Progenitor cell of endocrine pancreas (in vitro differentiated cells): Measurements from ENCODE around the gene HIGD2A. TPM values are rescaled to one million over a fixed set of nuclear protein-coding genes. Genes with fewer than 3 reads are reported as not detected.

Experiments
- DNase-seq: peaks from one replicate; pipeline ENCODE4 v3.0.0; 2021; ENCODE audit warnings: low spot score; ENCODE audit not compliant: unreplicated experiment
- H3K27ac Mint-ChIP-seq: 2 replicates; pipeline ENCODE4 v1.8.0; 2021; ENCODE audit warnings: mild to moderate bottlenecking, moderate library complexity, mixed read lengths
- H3K27me3 Mint-ChIP-seq: 2 replicates; pipeline ENCODE4 v1.8.0; 2021; ENCODE audit warnings: mixed read lengths
- H3K36me3 Mint-ChIP-seq: 2 replicates; pipeline ENCODE4 v1.8.0; 2022; ENCODE audit warnings: mixed read lengths; ENCODE audit not compliant: insufficient read depth
- H3K4me1 Mint-ChIP-seq: 2 replicates; pipeline ENCODE4 v1.8.0; 2021; ENCODE audit warnings: low read depth, mixed read lengths
- H3K4me3 Mint-ChIP-seq: 2 replicates; pipeline ENCODE4 v1.8.0; 2021; ENCODE audit warnings: low read depth, mild to moderate bottlenecking, moderate library complexity, mixed read lengths
- H3K9me3 Mint-ChIP-seq: 2 replicates; pipeline ENCODE4 v1.8.0; 2021; ENCODE audit warnings: low read depth, mixed read lengths
- CTCF ChIP-seq: fragments of 200-600 bp; sonication (generic); IDR thresholded peaks from one replicate; pipeline ENCODE4 v1.5.0; 2021; ENCODE audit warnings: antibody characterized with exemption, mild to moderate bottlenecking; ENCODE audit not compliant: unreplicated experiment
- total RNA-seq: library from RNA; stranded (reverse); gene quantifications from 2 replicates; pipeline ENCODE4 v1.2.1, GENCODE V29; 2021

HIGD2A gene
- total RNA-seq, 1 donor from 2014 or later: 96.8 TPM

GRCh38 chr5:176426876-176427275 lies 38.3 kb downstream of the HIGD2A start:
- Mint-ChIP-seq H3K9me3 (peaks cover 10% of the 10 kb centered on the region), H3K4me3 (no peak overlapping the region), H3K27me3 (no peaks in the 10 kb centered on the region), H3K36me3 (peaks cover 2% of the 10 kb centered on the region), H3K27ac (no peak overlapping the region), H3K4me1 (no peaks in the 10 kb centered on the region)
- DNase-seq: no peak
- TF ChIP-seq CTCF: no peak

GRCh38 chr5:176427971-176428370 lies 39.4 kb downstream of the HIGD2A start:
- no peaks in the 10 kb centered on the region for H3K4me1 Mint-ChIP-seq
- DNase-seq: no peak
- H3K4me3 Mint-ChIP-seq: no peak overlapping the region
- H3K36me3 Mint-ChIP-seq: peaks cover 3% of the 10 kb centered on the region
- H3K27me3 Mint-ChIP-seq: no peaks in the 10 kb centered on the region
- H3K27ac Mint-ChIP-seq: no peak overlapping the region
- no peak for TF ChIP-seq CTCF
- H3K9me3 Mint-ChIP-seq: peaks cover 9% of the 10 kb centered on the region

- peaks cover 9% of the 10 kb centered on the region for H3K9me3 Mint-ChIP-seq
- TF ChIP-seq CTCF: no peak
- peaks cover 3% of the 10 kb centered on the region for H3K36me3 Mint-ChIP-seq
- H3K27me3 Mint-ChIP-seq: no peaks in the 10 kb centered on the region
- no peak for DNase-seq
- no peak overlapping the region for H3K4me3 Mint-ChIP-seq
- no peak overlapping the region for H3K27ac Mint-ChIP-seq
- H3K4me1 Mint-ChIP-seq: no peaks in the 10 kb centered on the region
Observed at GRCh38 chr5:176429972-176430371, 41.4 kb downstream of the HIGD2A start.

- Mint-ChIP-seq H3K9me3 (peaks cover 3% of the 10 kb centered on the region), H3K27ac (no peak overlapping the region), H3K4me1 (no peaks in the 10 kb centered on the region), H3K36me3 (peaks cover 1% of the 10 kb centered on the region), H3K27me3 (no peaks in the 10 kb centered on the region), H3K4me3 (no peak overlapping the region)
- DNase-seq: no peak
- TF ChIP-seq CTCF: no peak
Observed at GRCh38 chr5:176432707-176433106, 44.2 kb downstream of the HIGD2A start.

GRCh38 chr5:176436656-176437055 lies 48.1 kb downstream of the HIGD2A start:
- Mint-ChIP-seq H3K36me3 (peaks cover 1% of the 10 kb centered on the region), H3K27me3 (peaks cover under 1% of the 10 kb centered on the region), H3K4me1 (peaks cover 4% of the 10 kb centered on the region), H3K4me3 (no peak overlapping the region), H3K9me3 (peaks cover 3% of the 10 kb centered on the region), H3K27ac (no peak overlapping the region)
- TF ChIP-seq CTCF: no peak
- DNase-seq: no peak
